ENCODE measurements around the gene ENTREP3.
"Not testable (repeated sequence)": the region's sequence is repeated elsewhere in the genome, so short reads cannot be mapped to it uniquely, and the experiment has no call there.

Gene ENTREP3

DNA sequence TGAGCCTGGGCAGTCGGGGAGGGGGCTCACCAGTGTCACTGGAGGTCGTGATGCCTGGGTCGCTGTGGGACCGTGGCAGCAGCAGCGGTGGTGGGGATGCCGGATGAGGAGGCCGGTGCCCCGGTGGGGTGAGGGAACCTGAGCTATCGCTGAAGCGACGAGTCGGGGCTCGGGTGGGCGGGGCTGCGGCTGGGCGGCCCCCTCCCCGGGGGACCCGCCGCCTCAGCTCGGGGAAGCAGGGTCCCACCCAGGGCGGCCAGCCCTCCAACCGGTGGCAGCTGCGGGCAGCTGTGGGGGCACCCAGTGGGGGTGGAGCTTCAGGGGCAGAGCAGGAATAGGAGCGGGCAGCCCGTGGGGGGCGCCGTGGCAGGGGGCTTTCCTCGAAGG lies 5.0 kb downstream of the ENTREP3 start:
- DNase-seq, result no peak

GRCh38 chr1:155247667-155248553 lies 7.4 kb downstream of the ENTREP3 start:
- DNase-seq, result no peak

GRCh38 chr1:155246796-155247195 lies 8.5 kb downstream of the ENTREP3 start:
- DNase-seq, result not testable (repeated sequence)

- DNase-seq, result no peak
Observed at GRCh38 chr1:155245163-155245524, 10.1 kb downstream of the ENTREP3 start.

GRCh38 chr1:155244368-155245162 lies 10.7 kb downstream of the ENTREP3 start:
- DNase-seq, result peak; percentile 99

DNA sequence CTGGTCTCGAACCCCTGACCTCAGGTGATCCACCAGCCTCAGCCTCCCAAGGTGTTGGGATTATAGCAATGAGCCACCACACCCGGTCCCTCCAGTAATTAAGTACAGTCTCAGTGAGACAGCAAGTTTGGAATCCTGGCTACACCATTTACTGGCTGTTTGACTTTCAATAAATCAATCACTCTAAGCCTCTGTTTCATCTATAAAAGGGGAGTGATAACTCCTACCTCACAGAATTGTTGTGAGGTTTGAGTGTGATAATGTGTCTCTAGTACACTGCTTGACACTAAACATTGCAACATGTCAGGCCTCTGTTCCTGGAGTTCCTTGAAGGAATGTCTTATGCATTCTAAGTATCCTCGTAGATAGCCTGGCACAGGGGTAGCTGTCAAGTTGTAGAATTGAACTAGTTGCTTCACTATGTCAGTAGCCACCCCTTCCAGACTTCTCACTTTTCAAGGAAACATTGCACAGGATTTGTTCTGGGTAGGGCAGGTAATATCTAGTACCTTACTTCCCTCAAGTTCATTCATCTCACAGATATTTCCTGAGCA lies 12.4 kb downstream of the ENTREP3 start:
- no peak for DNase-seq

GRCh38 chr1:155241841-155242264 lies 13.4 kb downstream of the ENTREP3 start:
- no peak for DNase-seq

DNA sequence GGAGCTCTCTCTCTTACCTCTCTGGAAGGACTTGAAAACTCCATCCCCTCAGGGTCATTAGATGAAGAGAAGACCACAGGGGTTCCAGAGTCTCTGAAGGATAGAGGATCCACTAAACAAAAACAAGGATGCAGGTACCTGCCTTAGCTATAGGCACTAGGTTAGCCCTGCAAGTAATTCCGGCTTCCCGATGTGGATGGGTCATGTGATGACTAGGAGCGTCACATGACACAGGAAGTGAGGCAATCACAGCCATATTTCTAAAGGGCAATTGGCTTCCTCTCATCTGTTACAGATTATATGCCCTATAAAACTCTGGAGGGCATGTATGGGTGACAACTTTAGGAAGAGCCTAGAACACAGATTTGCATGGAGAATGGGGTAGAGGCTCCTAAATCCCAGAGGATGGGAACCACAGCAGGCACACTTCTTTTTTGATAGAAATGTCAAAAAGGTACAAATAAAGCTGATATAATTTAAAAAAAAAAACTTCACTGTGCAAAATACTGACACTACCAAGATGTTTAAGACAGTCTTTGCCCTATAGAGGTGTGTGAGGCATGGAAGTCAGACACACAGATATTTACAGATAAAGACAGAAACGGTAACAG lies 14.1 kb downstream of the ENTREP3 start:
- peak; percentile 80 for DNase-seq

- no peak for DNase-seq
Observed at GRCh38 chr1:155236451-155236850, 18.8 kb downstream of the ENTREP3 start.

DNA sequence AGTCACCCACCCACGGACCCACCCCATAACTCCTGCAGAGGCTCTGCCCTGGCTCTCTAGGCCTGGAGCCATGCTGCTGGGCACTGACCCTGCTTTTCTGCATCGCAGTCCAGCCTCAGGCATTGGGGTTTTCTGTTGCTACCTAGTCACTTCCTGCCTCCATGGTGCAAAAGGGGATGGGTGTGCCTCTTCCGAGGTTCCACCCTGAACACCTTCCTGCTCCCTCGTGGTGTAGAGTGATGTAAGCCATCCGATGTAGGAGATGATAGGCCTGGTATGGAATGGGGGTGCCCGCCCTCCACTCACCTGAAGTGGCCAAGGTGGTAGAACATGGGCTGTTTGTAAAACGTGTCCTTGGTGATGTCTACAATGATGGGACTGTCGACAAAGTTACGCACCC lies 19.9 kb downstream of the ENTREP3 start:
- DNase-seq, result not testable (repeated sequence)

- not testable (repeated sequence) for DNase-seq
Observed at GRCh38 chr1:155233502-155233901, 21.8 kb downstream of the ENTREP3 start.

- DNase-seq, result not testable (repeated sequence)
Observed at GRCh38 chr1:155232001-155232978, 23.0 kb downstream of the ENTREP3 start.

DNA sequence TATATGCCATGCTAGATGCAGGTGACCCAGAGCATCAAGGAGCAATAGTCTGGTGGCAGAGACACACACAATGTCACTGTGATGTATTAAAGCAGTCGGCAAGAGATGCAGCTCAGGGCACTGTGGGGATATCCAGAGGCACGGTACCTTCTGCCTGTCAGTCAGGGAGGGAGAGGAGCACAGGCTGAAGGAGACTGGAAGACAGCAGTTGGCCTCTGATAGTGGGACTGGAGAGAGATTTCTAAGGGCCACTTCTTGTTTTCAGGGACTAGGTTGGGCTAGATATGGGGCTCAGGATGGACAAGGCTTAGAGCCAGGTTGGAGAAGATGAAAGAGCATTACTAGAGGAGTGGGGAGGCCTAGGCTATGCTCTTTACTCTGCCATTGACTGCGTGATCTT lies 24.0 kb downstream of the ENTREP3 start:
- not testable (repeated sequence) for DNase-seq

DNA sequence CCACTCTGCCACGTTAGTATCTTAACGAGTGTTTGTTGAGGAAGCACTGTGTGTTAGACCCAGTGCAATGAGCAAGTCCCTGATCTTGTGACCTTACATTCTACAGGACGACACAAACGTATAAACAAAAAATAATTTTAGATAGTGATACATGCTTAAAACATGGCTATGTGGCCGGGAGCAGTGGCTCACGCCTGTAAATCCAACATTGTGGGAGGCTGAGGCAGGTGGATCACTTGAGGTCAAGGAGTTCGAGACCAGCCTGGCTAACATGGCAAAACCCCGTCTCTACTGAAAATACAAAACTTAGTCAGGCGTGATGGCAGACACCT lies 27.2 kb downstream of the ENTREP3 start:
- no peak for DNase-seq

GRCh38 chr1:155227261-155228095 lies 27.8 kb downstream of the ENTREP3 start:
- DNase-seq, result peak; percentile 99

- DNase-seq, result peak; percentile 33
Observed at GRCh38 chr1:155226910-155227260, 28.4 kb downstream of the ENTREP3 start.

DNA sequence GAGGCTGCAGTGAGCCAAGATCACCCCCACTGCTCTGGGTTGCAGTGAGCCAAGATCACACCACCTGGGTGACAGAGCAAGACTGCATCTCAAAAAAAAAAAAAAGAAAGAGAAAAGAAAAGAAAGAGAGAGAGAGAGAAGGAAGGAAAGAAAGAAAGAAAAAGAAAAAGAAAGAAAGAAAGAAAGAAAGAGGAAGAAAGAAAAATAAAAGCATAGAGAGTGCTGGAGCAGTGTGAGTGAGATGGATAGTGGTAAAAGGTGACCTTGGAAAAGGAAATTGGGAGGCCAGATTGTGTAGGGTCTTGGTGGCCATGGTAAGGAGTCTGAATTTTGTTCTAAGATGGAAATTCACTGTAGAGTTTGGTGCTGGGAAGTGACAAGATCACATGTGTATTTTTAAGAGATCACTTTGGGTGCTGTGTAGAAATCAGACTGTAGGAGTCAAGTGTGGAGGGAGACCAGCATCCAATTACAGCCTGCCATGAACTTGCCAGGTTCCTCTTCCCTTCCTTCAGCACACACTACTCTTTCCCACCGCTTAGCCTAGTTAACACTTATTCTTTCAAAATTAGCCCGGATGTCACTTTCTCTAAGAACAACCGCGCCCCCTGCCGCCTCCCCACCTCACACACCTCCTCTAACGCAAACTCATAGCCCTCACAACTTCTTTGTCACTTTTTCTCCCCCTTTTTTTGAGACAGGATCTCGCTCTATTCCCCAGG lies 28.9 kb downstream of the ENTREP3 start:
- peak; percentile 46 for DNase-seq

GRCh38 chr1:155225404-155225759 lies 29.9 kb downstream of the ENTREP3 start:
- not testable (repeated sequence) for DNase-seq

- DNase-seq, result no peak
Observed at GRCh38 chr1:155223047-155223446, 32.2 kb downstream of the ENTREP3 start.

DNA sequence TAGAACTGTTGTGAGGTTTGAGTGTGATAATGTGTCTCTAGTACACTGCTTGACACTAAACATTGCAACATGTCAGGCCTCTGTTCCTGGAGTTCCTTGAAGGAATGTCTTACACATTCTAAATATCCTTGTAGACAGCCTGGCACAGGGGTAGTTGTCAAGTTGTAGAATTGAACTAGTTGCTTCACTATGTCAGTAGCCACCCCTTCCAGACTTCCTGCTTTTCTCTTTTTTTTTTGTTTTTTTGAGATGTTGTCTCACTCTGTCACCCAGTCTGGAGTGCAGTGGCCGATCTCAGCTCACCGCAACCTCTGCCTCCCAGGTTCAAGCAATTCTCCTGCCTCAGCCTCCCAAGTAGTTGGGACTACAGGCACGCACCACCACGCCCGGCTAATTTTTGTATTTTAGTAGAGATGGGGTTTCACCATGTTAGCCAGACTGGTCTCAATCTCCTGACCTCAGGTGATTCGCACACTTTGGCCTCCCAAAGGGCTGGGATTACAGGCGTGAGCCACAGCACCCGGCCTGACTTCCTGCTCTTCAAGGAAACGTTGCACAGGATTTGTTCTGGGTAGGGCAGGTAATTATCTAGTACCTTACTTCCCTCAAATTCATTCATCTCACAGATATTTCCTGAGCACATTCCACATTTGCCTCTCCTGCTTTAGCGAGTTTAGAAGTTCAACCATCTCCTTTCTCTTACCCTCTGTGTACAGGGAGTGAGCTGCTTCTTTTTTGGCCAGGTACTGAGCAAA lies 34.9 kb downstream of the ENTREP3 start:
- not testable (repeated sequence) for DNase-seq
